Renal cortex interstitium (tissue), 15 donors: ENCODE measurements around the gene RGS6. TPM values are rescaled to one million over a fixed set of nuclear protein-coding genes. Genes with fewer than 3 reads are reported as not detected.
"Not testable (repeated sequence)": the region's sequence is repeated elsewhere in the genome, so short reads cannot be mapped to it uniquely, and the experiment has no call there.

Experiments used
- DNase-seq, 11 donors: peaks; one replicate each; pipeline ENCODE4 v3.0.0-alpha.2; 2013; ENCODE audit warnings: low read depth in 9 of 11, low spot score in 4 of 11; ENCODE audit errors: extremely low read depth in 1 of 11
- long read RNA-seq, 16 experiments: transcript quantifications; one replicate each; lab custom pipeline, GENCODE V29; 2026
- polyA plus RNA-seq, 3 donors: library from polyadenylated mRNA; unstranded; fragments of 120-200 nt; gene quantifications; one replicate each; pipeline ENCODE4 v1.2.1, GENCODE V29; 2013; ENCODE audit not compliant: insufficient read length in 3 of 3

The RGS6 gene
- polyA plus RNA-seq = 1 to 10 TPM; 1.4 to 1.7 (median 1.4) TPM
- long read RNA-seq, donor 1 = 0 reads
- long read RNA-seq, donor 2 = 0 reads
- long read RNA-seq, donor 3 = 0 reads
- long read RNA-seq, donor 4 = 0 reads
- long read RNA-seq, donor 5 = 0 reads
- long read RNA-seq, donor 6 = 0 reads
- long read RNA-seq, donor 7 = 0 reads
- long read RNA-seq, donor 8 = 0 reads
- long read RNA-seq, donor 9 = 0 reads
- long read RNA-seq, donor 10 = 0 reads
- long read RNA-seq, donor 11 = 0 reads
- long read RNA-seq, donor 12 = 0 reads
- long read RNA-seq, donor 13 = 0 reads
- long read RNA-seq, donor 14 = 0 reads
- long read RNA-seq, donor 15 = 0 reads
- long read RNA-seq, donor 16, full-length matches to known transcripts = 1 of 1 reads
- long read RNA-seq, donor 16, partial matches to known transcripts = 0 of 1 reads
- long read RNA-seq, donor 16, other reads (novel, unspliced or antisense) = 0 of 1 reads

- DNase-seq = peak in 8 of 11 donors; percentile 15 to 57 (median 42)
These were observed at the start of gene RGS6 for GRCh38 chr14:71932229-71932981. RGS6 (plus strand) TSS chr14:71932429.

GRCh38 chr14:71883094-71883493 lies 49.1 kb upstream of the RGS6 start:
- no peak for DNase-seq

- DNase-seq = no peak
These were observed 46.9 kb upstream of the RGS6 start for GRCh38 chr14:71885301-71885700.

DNA sequence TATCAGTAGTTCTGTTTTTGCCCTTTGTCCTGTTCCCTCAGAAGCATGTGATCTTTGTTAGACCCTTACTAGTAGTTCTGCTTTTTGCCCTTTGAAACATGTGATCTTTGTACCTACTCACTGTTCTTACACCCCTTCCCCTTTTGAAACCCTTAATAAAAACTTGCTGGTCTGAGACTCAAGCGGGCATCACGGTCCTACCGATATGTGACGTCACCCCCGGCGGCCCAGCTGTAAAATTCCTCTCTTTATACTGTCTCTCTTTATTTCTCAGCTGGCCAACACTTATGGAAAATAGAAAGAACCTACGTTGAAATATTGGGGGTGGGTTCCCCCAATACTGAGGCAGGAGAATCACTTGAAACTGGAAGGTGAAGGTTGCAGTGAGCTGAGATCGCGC lies 44.4 kb upstream of the RGS6 start:
- DNase-seq = not testable (repeated sequence)

DNA sequence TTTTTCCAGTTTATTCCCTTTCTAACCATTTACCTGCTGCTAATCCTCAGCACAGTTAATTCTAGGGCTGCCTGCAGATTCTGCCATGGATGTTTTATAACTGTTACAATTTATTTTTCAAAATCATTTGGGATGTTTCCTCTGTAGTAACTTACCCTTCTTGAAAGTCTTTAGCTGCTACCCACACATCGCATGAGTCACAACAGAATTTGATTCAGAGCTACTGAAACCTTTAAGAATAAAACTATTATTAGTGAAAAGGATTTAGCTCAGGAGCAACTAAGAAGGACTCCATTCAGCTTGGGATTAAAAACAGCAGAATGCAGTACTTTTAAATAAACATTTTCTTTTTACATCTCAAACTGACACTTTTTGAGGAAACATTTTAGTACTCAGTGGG lies 41.7 kb upstream of the RGS6 start:
- DNase-seq = no peak

- no peak for DNase-seq
These were observed 41.0 kb upstream of the RGS6 start for GRCh38 chr14:71891185-71891584.

DNA sequence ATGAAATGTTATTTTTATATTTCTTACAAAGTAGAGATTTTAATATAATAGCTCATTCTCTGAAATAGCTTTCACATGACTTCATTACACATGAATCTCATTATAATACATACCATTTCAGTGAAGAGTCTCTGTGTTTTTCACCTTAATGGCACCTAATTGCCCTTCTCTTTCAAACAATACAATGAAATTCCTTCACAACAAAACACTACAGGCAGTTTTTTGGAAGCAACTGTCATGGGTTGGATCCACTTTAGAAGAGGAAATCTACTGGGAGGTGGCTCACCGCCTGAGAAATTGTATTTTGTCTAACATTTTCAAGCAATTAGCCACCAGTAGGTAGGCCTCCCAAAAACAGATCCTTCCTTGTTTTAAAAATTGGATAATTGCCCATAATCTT lies 40.3 kb upstream of the RGS6 start:
- DNase-seq = no peak

- DNase-seq = no peak
These were observed 27.2 kb upstream of the RGS6 start for GRCh38 chr14:71905031-71905430.

DNA sequence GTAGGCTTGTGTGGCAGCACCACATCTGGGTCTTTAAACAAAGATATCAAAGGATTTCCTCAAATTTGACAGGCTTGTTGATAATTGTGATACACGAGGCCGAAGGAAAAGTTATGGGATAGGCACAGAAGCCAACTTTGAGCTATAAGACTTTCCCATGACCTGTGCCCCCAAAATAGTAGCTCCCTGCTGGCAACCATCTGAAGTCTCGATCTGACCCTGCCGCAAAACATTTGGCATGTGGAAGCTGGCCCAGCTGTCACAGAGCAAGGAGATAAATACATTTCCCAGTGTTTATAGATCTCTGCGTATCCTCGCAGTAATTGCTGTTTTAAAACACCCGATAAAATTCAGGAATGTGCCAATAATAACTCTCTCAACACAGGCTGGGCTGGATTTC lies 26.4 kb upstream of the RGS6 start:
- no peak for DNase-seq

DNA sequence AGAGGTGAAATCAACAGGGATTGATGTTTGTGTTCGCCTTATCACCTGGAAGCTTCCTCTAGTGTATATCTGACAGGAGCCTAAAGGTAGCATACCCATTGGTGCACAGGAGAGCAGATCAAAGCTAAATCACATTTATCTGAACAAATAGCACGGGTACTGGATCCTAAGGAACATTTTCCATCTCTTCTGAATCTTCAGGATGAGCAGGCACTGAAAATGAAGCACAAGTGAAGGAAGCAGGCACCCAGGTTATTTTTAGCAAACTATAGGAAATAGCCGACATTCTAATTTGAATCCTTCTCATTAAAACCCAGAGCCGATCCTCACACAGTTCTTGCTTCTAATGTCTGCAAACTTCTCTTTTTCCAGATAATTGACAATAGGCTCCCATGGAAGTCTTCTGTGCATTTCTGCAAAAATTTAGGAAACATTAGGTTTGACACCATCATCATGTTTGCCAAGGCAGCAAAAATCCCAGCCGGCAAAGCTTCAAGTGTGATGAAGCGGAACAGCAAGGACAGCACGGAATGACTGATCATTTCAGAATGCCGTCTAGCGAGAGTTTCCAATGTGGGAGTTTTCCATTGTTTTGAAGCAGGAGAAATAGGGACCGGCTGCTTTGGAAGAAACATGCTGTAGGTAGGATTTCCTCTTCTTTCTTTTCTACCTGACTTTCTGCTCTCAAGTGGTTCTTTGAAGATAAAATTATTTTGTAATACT lies 24.3 kb upstream of the RGS6 start:
- no peak for DNase-seq

DNA sequence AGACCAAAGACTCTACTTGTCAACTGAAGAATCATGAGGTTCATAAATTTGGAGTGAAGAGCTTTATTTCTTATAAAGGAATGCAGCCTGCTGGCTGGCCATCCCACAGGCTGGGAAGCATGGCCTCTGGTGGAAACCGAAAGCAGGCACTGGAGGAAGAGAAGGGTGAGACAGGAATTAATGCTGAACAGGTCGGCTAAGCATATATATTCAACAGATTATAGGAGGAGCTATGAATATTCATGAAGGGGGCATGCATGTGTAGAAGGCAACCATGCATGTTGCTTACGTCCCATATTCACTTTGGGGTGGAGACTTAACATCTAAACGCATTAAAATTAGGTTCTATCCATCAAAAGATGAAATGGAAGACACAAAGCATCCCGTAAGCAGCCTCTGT lies 20.6 kb upstream of the RGS6 start:
- no peak for DNase-seq

DNA sequence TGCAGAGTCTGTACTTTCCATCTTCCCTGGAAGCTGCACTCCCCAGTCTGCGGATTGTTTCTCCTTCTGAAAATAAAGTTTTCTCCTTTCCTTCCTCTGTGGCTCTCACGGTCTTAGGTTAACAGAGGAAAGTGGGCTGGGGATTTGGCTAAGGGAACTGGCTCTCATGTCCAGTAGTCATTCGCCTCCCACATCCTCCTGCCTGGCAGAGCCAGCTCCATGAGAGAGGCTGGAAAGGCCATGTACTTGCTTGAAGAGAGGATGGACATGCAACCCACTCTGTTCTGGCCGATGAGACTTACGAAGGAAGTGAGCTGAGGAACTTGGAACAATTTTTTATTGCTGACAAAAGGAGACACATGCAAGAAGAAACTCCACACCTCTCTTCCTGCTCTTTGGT lies 18.9 kb upstream of the RGS6 start:
- no peak for DNase-seq

DNA sequence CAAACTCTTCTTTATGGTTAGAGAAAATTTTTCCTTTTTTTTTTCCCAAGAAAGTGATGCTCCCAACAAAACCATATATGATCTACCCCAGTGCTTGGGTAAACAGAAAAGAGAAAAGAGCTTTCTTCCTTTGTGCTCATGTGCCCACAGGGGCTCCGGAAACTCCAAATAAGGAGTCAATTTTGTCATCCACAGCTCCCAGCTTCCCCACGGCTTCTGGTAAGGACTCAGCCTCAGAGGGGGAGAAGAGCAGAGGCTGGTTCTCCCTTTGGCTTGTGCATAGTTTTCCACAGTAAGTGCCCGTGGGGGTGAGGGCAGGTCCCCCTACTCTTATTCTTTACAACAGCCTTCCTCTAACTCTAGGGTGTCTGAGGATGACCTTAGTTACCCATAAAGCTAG lies 13.3 kb upstream of the RGS6 start:
- DNase-seq = no peak

- DNase-seq = no peak
These were observed 8.7 kb upstream of the RGS6 start for GRCh38 chr14:71923513-71923912.

DNA sequence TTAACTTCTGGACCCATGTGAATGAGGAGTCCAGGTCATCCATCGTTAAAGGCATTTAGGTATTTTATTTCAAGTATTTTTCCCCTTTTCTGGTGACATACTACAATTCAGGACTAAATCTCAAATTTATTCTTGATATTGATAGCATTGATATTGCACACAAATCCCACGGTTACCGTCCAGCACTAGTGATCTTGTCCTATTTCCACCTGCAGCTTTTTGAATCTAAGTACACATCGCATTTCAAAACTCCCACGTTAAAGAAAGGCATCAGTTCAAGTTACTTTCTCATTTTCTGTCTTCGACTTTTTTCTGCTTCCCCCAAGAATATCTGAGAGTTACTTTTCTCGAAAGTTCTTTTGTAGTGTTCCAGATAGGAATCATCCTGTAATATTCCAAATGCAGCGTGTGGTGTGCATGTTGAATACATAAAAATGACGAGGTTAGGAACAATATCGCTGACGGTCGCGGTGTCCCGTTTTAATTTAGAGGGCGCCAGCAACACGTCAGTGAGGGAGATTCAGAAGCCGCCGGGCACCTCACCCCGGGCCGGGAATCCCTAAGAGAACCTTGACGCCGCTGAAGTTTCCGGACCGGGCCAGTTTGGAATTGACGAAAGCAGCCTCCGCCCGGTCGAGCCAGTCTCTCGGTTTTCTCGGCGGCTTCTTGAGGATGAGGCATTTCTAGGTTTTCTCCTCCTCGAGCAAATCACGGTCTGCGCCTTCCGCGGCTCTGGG lies 569 bp upstream of the RGS6 start:
- DNase-seq = peak in 2 of 11 donors; percentile 9 to 19

- DNase-seq = peak in 3 of 11 donors; percentile 10 to 21 (median 13)
These were observed 865 bp downstream of the RGS6 start for GRCh38 chr14:71933001-71933587.

DNA sequence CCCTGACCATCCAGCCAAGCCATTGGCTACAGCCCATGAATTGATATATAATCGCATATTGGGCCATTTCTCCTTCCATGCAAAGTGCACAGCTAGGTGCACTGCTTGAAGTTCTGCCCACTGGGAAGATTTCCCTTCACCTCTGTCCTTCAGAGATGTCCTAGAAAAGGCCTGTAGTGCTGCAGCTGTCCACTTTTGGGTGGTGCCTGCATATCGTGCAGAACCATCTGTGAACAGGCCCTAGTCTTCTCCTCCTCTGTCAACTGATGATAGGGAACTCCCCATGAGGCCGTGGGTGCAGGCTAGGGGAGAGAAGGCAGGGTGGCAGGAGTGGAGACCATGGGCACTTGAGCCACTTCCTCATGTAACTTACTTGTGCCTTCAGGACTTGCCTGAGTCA lies 6.0 kb downstream of the RGS6 start:
- DNase-seq = not testable (repeated sequence)

DNA sequence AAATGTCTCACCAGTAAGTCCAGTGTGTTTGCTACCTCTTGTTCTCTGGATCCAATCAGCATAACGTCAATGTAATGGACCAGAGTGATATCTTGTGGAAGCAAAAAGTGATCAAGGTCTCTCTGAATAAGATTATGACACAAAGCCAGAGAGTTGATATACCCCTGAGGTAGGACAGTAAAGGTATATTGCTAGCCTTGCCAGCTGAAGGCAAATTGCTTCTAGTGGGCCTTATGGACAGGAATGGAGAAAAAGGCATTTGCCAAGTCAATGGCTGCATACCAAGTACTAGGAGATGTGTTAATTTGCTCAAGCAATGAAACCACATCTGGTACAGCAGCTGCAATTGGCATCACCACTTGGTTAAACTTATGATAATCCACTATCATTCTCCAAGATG lies 7.1 kb downstream of the RGS6 start:
- DNase-seq = not testable (repeated sequence)

GRCh38 chr14:71940500-71940899 lies 8.3 kb downstream of the RGS6 start:
- not testable (repeated sequence) for DNase-seq
